Esophagus muscularis mucosa (tissue), 3 donors: ENCODE data around the gene EPHB3.

ENCODE experiments used
- POLR2AphosphoS5 ChIP-seq, 2 donors: sonication (generic); formaldehyde crosslinking; IDR thresholded peaks; one replicate each; pipeline ENCODE4 v1.6.1; 2017; ENCODE audit warnings: antibody characterized with exemption in 2 of 2
- TF ChIP-seq, protein P1 (sequence below), 3 experiments: fragments of 200-600 bp in 2 of 3; fragments of 450-650 bp in 1 of 3; sonication (generic) in 2 of 3; IDR thresholded peaks; one replicate each; pipeline ENCODE4 v1.5.1; 2017 to 2019; ENCODE audit warnings: antibody characterized with exemption in 3 of 3, mild to moderate bottlenecking in 2 of 3, moderate library complexity in 1 of 3

DNA sequence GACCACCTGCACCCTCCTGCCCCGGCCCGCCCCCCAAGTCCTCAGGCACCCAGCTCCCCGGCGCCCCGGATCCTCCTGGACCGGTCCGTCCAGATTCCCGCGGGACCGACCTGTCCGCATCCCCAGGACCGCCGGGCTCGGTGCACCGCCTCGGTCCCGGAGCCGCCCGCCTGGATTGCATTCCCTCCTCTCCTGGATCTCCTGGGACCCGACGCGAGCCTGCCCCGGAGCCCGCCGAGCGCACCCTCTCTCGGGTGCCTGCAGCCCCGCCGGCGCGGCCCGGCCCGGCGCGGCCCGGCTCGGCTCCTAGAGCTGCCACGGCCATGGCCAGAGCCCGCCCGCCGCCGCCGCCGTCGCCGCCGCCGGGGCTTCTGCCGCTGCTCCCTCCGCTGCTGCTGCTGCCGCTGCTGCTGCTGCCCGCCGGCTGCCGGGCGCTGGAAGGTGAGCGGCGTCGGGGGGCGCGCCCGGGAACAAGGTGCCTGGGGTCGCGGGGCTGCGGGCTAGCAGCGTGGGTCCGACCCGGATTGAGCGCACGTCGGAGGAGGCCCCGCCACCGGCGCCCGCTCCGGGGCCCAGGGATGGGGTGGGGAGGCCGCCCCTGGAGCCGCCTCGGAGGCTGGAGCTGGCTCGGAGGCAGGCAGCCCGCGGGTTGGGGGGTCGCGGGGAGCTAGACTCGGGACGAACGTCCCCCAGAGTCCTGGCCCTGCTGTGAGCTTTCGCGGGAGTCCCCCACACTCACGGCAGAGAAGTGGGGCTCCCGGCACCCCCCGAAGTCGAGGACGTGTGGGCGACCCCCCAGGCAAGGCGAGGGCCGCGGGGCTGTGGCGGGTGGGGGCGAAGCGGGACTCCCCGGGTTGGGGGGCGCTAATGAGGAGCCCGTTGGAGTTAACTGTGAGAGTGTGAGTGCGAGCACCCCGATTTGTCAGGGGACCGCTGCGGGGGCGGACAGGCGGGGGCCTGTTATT, 610 bp downstream of the EPHB3 start:
- TF ChIP-seq, protein P1, sequence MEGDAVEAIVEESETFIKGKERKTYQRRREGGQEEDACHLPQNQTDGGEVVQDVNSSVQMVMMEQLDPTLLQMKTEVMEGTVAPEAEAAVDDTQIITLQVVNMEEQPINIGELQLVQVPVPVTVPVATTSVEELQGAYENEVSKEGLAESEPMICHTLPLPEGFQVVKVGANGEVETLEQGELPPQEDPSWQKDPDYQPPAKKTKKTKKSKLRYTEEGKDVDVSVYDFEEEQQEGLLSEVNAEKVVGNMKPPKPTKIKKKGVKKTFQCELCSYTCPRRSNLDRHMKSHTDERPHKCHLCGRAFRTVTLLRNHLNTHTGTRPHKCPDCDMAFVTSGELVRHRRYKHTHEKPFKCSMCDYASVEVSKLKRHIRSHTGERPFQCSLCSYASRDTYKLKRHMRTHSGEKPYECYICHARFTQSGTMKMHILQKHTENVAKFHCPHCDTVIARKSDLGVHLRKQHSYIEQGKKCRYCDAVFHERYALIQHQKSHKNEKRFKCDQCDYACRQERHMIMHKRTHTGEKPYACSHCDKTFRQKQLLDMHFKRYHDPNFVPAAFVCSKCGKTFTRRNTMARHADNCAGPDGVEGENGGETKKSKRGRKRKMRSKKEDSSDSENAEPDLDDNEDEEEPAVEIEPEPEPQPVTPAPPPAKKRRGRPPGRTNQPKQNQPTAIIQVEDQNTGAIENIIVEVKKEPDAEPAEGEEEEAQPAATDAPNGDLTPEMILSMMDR (IDR thresholded peaks at IDR 0.05), result no peak
- no peak for TF ChIP-seq POLR2AphosphoS5 (IDR thresholded peaks at IDR 0.05)
